Esophagus squamous epithelium (tissue), 4 donors: Measurements from ENCODE around the gene UBE2O.

Experiments used
- CTCF ChIP-seq, 6 experiments: fragments of 450-650 bp in 4 of 6; fragments of 200-600 bp in 2 of 6; sonication (generic) in 2 of 6; IDR thresholded peaks; one replicate each; pipeline ENCODE4 v1.5.1; 2016 to 2019; ENCODE audit warnings: antibody characterized with exemption in 6 of 6, mild to moderate bottlenecking in 4 of 6, moderate library complexity in 4 of 6
- POLR2A ChIP-seq, 4 donors: fragments of 450-650 bp; IDR thresholded peaks; one replicate each; pipeline ENCODE4 v1.6.1; 2017; ENCODE audit warnings: antibody characterized with exemption in 4 of 4, mild to moderate bottlenecking in 4 of 4, moderate library complexity in 3 of 4

- TF ChIP-seq POLR2A (IDR thresholded peaks at IDR 0.05) (no peak), CTCF (IDR thresholded peaks at IDR 0.05) (no peak)
These were observed 41.7 kb downstream of the UBE2O start for GRCh38 chr17:76411247-76411646.
